PC-3 (cell line): ENCODE results near the gene MICALL1. TPM values are rescaled to one million over a fixed set of nuclear protein-coding genes. Genes with fewer than 3 reads are reported as not detected.
"Not testable (repeated sequence)": the region's sequence is repeated elsewhere in the genome, so short reads cannot be mapped to it uniquely, and the experiment has no call there.

Experiments
- ATAC-seq: fragments of 200-7000 bp; cut with Tn5 transposase; 2 replicates; pipeline ENCODE4 v1.9.1; 2020; ENCODE audit warnings: mild to moderate bottlenecking, moderate library complexity
- BruUV-seq: library from RNA; stranded (reverse); fragments of 400-500 nt; replicated peaks from 2 replicates; lab custom pipeline; 2021; lab: Mats Ljungman, UMichigan
- CTCF ChIA-PET: fragments of 300-600 bp; sonication (Branson Sonifier 250); formaldehyde crosslinking; loops from one replicate; lab custom pipeline; 2022; ENCODE audit warnings: antibody characterized with exemption; lab: Charles Lee
- POLR2A ChIA-PET: fragments of 300-600 bp; sonication (Branson Sonifier 250); formaldehyde crosslinking; loops from one replicate; lab custom pipeline; 2022; ENCODE audit warnings: antibody characterized with exemption; ENCODE audit not compliant: unreplicated experiment; lab: Charles Lee
- DNase-seq: peaks from one replicate; pipeline ENCODE4 v3.0.0-alpha.2; 2015
- H2AFZ ChIP-seq: fragments of 300-600 bp; sonication (generic); 2 replicates; pipeline ENCODE4 v1.6.0; 2016; ENCODE audit warnings: antibody characterized with exemption, low read length
- H3F3A ChIP-seq: fragments of 300-600 bp; sonication (generic); one replicate; pipeline ENCODE4 v1.6.0; 2017; ENCODE audit warnings: antibody characterized with exemption, low read length, control low read depth, mild to moderate bottlenecking; ENCODE audit not compliant: unreplicated experiment
- H3K27ac ChIP-seq: fragments of 300-600 bp; sonication (generic); 2 replicates; pipeline ENCODE4 v1.5.1; 2016; ENCODE audit warnings: mild to moderate bottlenecking, low read length
- H3K27me3 ChIP-seq: fragments of 300-600 bp; sonication (generic); 2 replicates; pipeline ENCODE4 v1.6.1; 2016; ENCODE audit warnings: low read length, mixed read lengths
- H3K36me3 ChIP-seq: fragments of 300-600 bp; sonication (generic); 2 replicates; pipeline ENCODE4 v1.6.1; 2016; ENCODE audit warnings: low read depth, mixed run types, low read length, mixed read lengths
- H3K4me1 ChIP-seq: fragments of 300-600 bp; sonication (generic); 2 replicates; pipeline ENCODE4 v1.5.1; 2016; ENCODE audit warnings: low read length; ENCODE audit not compliant: insufficient read depth
- H3K4me2 ChIP-seq: fragments of 300-600 bp; sonication (generic); 2 replicates; pipeline ENCODE4 v1.6.0; 2016; ENCODE audit warnings: low read length
- H3K4me3 ChIP-seq: fragments of 300-600 bp; sonication (generic); 2 replicates; pipeline ENCODE4 v1.5.1; 2016; ENCODE audit warnings: mild to moderate bottlenecking, low read length, mixed read lengths
- H3K79me2 ChIP-seq: fragments of 300-600 bp; sonication (generic); 2 replicates; pipeline ENCODE4 v1.6.1; 2017; ENCODE audit warnings: low read length, mixed read lengths
- H3K9ac ChIP-seq: fragments of 300-600 bp; sonication (generic); 2 replicates; pipeline ENCODE4 v1.6.0; 2016; ENCODE audit warnings: mild to moderate bottlenecking, low read length
- H3K9me2 ChIP-seq: fragments of 300-600 bp; sonication (generic); replicated peaks from 2 replicates; pipeline ENCODE4 v1.6.1; 2016; ENCODE audit warnings: mixed run types, low read length, mixed read lengths
- H3K9me3 ChIP-seq: fragments of 300-600 bp; sonication (generic); 2 replicates; pipeline ENCODE4 v1.6.1; 2016; ENCODE audit warnings: low read length, mixed read lengths
- H4K20me1 ChIP-seq: fragments of 300-600 bp; sonication (generic); 2 replicates; pipeline ENCODE4 v1.6.1; 2016; ENCODE audit warnings: low read length, mixed read lengths
- EZH2 ChIP-seq: fragments of 300-600 bp; sonication (generic); IDR thresholded peaks from one replicate; pipeline ENCODE4 v1.6.1; 2017; ENCODE audit warnings: antibody characterized with exemption, mild to moderate bottlenecking, low read length; ENCODE audit not compliant: unreplicated experiment
- EZH2phosphoT487 ChIP-seq: fragments of 300-600 bp; sonication (generic); IDR thresholded peaks from 2 replicates; pipeline ENCODE4 v1.6.1; 2018; ENCODE audit warnings: mild to moderate bottlenecking, antibody characterized with exemption, low read length, borderline replicate concordance
- intact Hi-C: fragments of 100-400 bp; cut with micrococcal nuclease; formaldehyde crosslinking; loops from 2 replicates; pipeline ENCODE4 v1.9.0; 2023
- total RNA-seq: library from RNA; depleted of rRNA; stranded (reverse); fragments of >200 nt; gene quantifications from 2 replicates; pipeline ENCODE4 v1.2.3, GENCODE V29; 2014
- TF ChIP-seq, protein P1 (sequence below): fragments of 300-600 bp; sonication (generic); conservative IDR thresholded peaks from 2 replicates; pipeline ENCODE4 v1.5.1; 2017; ENCODE audit warnings: antibody characterized with exemption, low read depth, mild to moderate bottlenecking, low read length

The MICALL1 gene
- total RNA-seq, 1 experiment from 2014 or later = 20.1 TPM

DNA sequence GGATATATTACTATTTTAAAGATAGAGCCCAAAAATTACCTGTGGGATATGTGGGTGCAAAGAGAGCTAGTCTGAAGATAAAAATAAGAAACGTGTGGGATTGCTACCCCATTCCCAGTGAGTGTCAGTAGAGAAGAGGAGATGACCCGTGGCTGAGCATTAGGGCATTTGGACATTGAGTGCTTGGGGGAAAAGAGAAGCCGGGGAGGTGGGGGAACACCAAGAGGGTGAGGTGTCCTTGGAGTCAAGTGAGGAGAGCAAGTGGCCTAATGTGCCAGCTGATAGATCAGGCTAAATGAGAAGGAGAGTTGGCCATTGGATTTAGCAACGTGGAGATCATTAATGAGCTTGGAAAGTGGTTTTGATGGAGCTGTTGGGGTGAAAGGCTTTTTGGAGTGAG lies 48.6 kb downstream of the MICALL1 start:
- ATAC-seq (no peak), DNase-seq (no peak)
- no peaks in the 10 kb centered on the region for H3F3A ChIP-seq
- TF ChIP-seq, protein P1, sequence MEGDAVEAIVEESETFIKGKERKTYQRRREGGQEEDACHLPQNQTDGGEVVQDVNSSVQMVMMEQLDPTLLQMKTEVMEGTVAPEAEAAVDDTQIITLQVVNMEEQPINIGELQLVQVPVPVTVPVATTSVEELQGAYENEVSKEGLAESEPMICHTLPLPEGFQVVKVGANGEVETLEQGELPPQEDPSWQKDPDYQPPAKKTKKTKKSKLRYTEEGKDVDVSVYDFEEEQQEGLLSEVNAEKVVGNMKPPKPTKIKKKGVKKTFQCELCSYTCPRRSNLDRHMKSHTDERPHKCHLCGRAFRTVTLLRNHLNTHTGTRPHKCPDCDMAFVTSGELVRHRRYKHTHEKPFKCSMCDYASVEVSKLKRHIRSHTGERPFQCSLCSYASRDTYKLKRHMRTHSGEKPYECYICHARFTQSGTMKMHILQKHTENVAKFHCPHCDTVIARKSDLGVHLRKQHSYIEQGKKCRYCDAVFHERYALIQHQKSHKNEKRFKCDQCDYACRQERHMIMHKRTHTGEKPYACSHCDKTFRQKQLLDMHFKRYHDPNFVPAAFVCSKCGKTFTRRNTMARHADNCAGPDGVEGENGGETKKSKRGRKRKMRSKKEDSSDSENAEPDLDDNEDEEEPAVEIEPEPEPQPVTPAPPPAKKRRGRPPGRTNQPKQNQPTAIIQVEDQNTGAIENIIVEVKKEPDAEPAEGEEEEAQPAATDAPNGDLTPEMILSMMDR = no peak
- TF ChIP-seq EZH2 (no peak), EZH2phosphoT487 (no peak)
- no peak overlapping the region for H3K27ac ChIP-seq
- no peaks in the 10 kb centered on the region for H3K9me3 ChIP-seq
- peak overlapping the region; percentile 95 for H3K4me2 ChIP-seq
- no peaks in the 10 kb centered on the region for H4K20me1 ChIP-seq
- H2AFZ ChIP-seq = no peak overlapping the region
- peak overlapping the region; percentile 96; the same call in 1 of the 2 replicates for H3K9ac ChIP-seq
- intact Hi-C loops = no loop called here
- BruUV-seq = no TSS peak
- H3K4me1 ChIP-seq = peaks cover 5% of the 10 kb centered on the region
- peaks cover 17% of the 10 kb centered on the region; the same call in 1 of the 2 replicates for H3K36me3 ChIP-seq
- H3K27me3 ChIP-seq = no peaks in the 10 kb centered on the region
- H3K9me2 ChIP-seq = no peaks in the 10 kb centered on the region
- H3K79me2 ChIP-seq = peaks cover 21% of the 10 kb centered on the region
- ChIA-PET CTCF (no interaction called here), POLR2A (interaction anchor here (0.6 kb wide), 2 partner anchors 59 to 110 kb away, joined by 3 to 11 read pairs; partner anchors contain the start of gene ANKRD54)
- H3K4me3 ChIP-seq = peak overlapping the region; percentile 96

DNA sequence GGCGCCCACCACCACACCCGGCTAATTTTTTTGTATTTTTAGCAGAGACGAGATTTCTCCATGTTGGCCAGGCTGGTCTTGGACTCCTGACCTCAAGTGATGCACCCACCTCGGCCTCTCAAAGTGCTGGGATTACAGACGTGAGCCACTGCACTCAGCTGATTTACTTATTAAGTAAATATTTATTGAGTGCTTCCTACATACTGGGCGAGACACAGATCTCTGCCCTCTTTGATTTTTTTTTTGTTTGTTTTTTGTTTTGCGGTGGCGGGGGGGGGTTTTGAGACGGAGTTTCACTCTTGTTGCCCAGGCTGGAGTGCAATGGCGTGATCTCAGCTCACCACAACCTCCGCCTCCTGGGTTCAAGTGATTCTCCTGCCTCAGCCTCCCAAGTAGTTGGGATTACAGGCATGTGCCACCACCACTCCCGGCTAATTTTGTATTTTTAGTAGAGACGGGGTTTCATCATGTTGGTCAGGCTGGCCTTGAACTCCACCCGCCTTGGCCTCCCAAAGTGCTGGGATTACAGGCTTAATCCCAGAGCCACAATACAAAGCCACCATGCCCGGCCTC lies 49.8 kb downstream of the MICALL1 start:
- H3K27ac ChIP-seq, H3F3A ChIP-seq, H3K9me2 ChIP-seq, H3K9me3 ChIP-seq, H4K20me1 ChIP-seq, H3K4me2 ChIP-seq, BruUV-seq, DNase-seq, H3K4me1 ChIP-seq, ATAC-seq, POLR2A ChIA-PET, intact Hi-C loops, H3K4me3 ChIP-seq, H2AFZ ChIP-seq, H3K27me3 ChIP-seq, H3K9ac ChIP-seq, CTCF ChIA-PET: not testable (repeated sequence)
- Histone ChIP-seq H3K79me2 (peaks cover 21% of the 10 kb centered on the region), H3K36me3 (peaks cover 17% of the 10 kb centered on the region; the same call in 1 of the 2 replicates)

DNA sequence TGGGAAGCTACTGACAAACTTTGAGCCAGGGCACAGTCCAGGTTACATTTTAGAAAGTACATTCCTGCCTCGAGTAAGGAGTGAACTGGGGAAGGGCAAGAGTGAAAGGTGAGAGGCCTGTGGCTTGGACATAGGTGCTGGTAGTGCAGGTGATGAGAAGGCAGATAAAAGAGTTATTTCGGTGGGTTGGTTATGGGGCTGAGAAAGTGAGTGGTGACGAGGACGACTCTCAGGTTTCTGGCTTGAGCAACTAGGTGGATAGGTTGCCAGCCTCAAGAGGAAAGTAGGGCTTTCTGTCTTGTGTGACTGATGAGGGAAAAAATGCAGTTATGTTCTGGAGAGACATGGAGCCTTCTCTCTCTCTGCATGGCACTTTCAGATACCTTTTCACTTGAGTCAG lies 51.1 kb downstream of the MICALL1 start:
- POLR2A ChIA-PET = no interaction called here
- ATAC-seq = no peak

More for the DNA sequence above, 51.1 kb downstream of the MICALL1 start:
- Histone ChIP-seq H3F3A (no peaks in the 10 kb centered on the region), H3K79me2 (peaks cover 21% of the 10 kb centered on the region), H3K9me3 (no peaks in the 10 kb centered on the region), H3K9me2 (no peaks in the 10 kb centered on the region), H3K4me3 (no peak overlapping the region), H3K27ac (no peak overlapping the region), H3K27me3 (no peaks in the 10 kb centered on the region), H3K4me2 (no peak overlapping the region), H3K36me3 (peaks cover 24% of the 10 kb centered on the region; the same call in 1 of the 2 replicates), H3K4me1 (peaks cover 5% of the 10 kb centered on the region), H4K20me1 (no peaks in the 10 kb centered on the region), H3K9ac (no peak overlapping the region), H2AFZ (no peak overlapping the region)
- BruUV-seq = no TSS peak
- no peak for DNase-seq
- CTCF ChIA-PET = no interaction called here
- TF ChIP-seq EZH2 = no peak
- TF ChIP-seq, protein P1 = no peak
- no peak for TF ChIP-seq EZH2phosphoT487
- intact Hi-C loops = no loop called here
